ENCODE data around the gene CRYBB3. TPM values are rescaled to one million over a fixed set of nuclear protein-coding genes. Genes with fewer than 3 reads are reported as not detected.

CRYBB3 gene
- total RNA-seq, 1 experiment from 2014 or later: not detected

DNA sequence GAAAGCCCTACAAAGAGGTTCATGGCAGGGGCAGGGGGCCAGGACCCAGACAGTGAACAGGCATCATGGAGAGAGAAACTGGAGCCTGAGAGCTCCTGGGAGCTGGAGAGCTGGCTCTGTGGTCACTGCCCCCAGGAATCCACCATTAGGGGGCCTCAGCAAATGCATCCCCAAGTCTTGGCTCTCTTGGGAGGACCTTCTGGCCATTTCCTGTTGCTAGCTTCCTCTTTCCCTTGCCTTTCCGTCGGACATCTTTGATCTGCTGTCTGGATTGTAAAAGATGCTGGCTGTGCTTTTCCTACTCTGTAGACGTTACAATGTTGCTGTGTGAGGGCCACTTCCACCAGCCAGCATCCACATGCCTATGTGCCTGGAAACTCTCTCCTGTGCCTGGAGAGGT lies 12.7 kb downstream of the CRYBB3 start:
- no peak overlapping the region for H3K4me3 Mint-ChIP-seq (ENCODE audit: unreplicated experiment)
- no peaks in the 10 kb centered on the region for H3K36me3 Mint-ChIP-seq (ENCODE audit: insufficient read depth, unreplicated experiment)
- peaks cover 6% of the 10 kb centered on the region for H3K9me3 ChIP-seq
- no peaks in the 10 kb centered on the region for H3K36me3 ChIP-seq (ENCODE audit: control insufficient read depth, insufficient read depth, low read length)
- no TSS peak for BruUV-seq (replicated peaks)
- H3K4me1 Mint-ChIP-seq (ENCODE audit: low read depth, unreplicated experiment): no peaks in the 10 kb centered on the region
- ChIA-PET CTCF (interaction anchor here (0.9 kb wide), 1 partner anchor 20 kb away, joined by 3 read pairs; no protein-coding TSS in a partner anchor), POLR2A (no interaction called here)
- H3K9me3 Mint-ChIP-seq (ENCODE audit: unreplicated experiment): peaks cover 19% of the 10 kb centered on the region
- no peaks in the 10 kb centered on the region for H3K27me3 ChIP-seq (replicated peaks; ENCODE audit: control insufficient read depth, insufficient read depth, low read length)
- TF ChIP-seq, protein P1, sequence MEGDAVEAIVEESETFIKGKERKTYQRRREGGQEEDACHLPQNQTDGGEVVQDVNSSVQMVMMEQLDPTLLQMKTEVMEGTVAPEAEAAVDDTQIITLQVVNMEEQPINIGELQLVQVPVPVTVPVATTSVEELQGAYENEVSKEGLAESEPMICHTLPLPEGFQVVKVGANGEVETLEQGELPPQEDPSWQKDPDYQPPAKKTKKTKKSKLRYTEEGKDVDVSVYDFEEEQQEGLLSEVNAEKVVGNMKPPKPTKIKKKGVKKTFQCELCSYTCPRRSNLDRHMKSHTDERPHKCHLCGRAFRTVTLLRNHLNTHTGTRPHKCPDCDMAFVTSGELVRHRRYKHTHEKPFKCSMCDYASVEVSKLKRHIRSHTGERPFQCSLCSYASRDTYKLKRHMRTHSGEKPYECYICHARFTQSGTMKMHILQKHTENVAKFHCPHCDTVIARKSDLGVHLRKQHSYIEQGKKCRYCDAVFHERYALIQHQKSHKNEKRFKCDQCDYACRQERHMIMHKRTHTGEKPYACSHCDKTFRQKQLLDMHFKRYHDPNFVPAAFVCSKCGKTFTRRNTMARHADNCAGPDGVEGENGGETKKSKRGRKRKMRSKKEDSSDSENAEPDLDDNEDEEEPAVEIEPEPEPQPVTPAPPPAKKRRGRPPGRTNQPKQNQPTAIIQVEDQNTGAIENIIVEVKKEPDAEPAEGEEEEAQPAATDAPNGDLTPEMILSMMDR (IDR thresholded peaks at IDR 0.05; ENCODE audit: insufficient read depth in 1 of 2, low read depth in 1 of 2, low read length in 1 of 2, severe bottlenecking in 1 of 2, unreplicated experiment in 1 of 2): no peak
- H3K27ac Mint-ChIP-seq (ENCODE audit: unreplicated experiment): no peak overlapping the region
- no peaks in the 10 kb centered on the region for H3K4me1 ChIP-seq
- no peak for DNase-seq
- intact Hi-C loops (cut with micrococcal nuclease; ENCODE audit: unreplicated experiment): no loop called here
- no peak overlapping the region for H3K4me3 ChIP-seq (ENCODE audit: low read depth, low read length)
- H3K27me3 Mint-ChIP-seq (ENCODE audit: insufficient read depth, unreplicated experiment): no peaks in the 10 kb centered on the region

DNA sequence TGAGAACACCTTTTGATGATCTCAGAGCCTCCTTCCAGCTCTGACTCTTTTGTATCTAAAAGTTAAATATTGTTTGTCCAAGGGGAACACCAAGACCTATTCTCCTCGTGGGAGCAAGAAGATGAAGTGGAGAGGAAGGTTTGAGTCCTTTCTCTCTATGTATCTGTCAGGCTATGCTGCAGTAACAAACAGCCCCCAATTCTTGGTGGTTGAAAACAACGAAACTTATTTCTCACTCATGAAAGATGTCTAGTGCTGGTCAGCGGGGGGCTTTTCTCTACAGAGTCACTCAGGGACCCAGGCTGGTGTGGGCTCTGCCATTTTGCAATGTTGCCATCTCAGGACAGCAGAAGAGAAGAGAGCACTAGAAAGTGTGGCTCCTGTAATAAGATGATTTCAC lies 13.6 kb downstream of the CRYBB3 start:
- no TSS peak for BruUV-seq (replicated peaks)
- Histone ChIP-seq H3K4me1 (no peaks in the 10 kb centered on the region), H3K27me3 (replicated peaks; ENCODE audit: control insufficient read depth, insufficient read depth, low read length) (no peaks in the 10 kb centered on the region), H3K9me3 (peaks cover 6% of the 10 kb centered on the region), H3K36me3 (ENCODE audit: control insufficient read depth, insufficient read depth, low read length) (no peaks in the 10 kb centered on the region), H3K4me3 (ENCODE audit: low read depth, low read length) (no peak overlapping the region)
- H3K27ac Mint-ChIP-seq (ENCODE audit: unreplicated experiment): no peak overlapping the region
- peaks cover 19% of the 10 kb centered on the region for H3K9me3 Mint-ChIP-seq (ENCODE audit: unreplicated experiment)
- H3K4me1 Mint-ChIP-seq (ENCODE audit: low read depth, unreplicated experiment): no peaks in the 10 kb centered on the region
- no peak for DNase-seq
- H3K36me3 Mint-ChIP-seq (ENCODE audit: insufficient read depth, unreplicated experiment): no peaks in the 10 kb centered on the region
- ChIA-PET POLR2A (no interaction called here), CTCF (interaction anchor here (0.6 to 0.9 kb wide), 2 partner anchors 19 to 44 kb away, joined by 3 to 4 read pairs; no protein-coding TSS in a partner anchor)
- H3K27me3 Mint-ChIP-seq (ENCODE audit: insufficient read depth, unreplicated experiment): no peaks in the 10 kb centered on the region
- intact Hi-C loops (cut with micrococcal nuclease; ENCODE audit: unreplicated experiment): no loop called here
- TF ChIP-seq, protein P1 (IDR thresholded peaks at IDR 0.05; ENCODE audit: insufficient read depth in 1 of 2, low read depth in 1 of 2, low read length in 1 of 2, severe bottlenecking in 1 of 2, unreplicated experiment in 1 of 2): no peak
- H3K4me3 Mint-ChIP-seq (ENCODE audit: unreplicated experiment): no peak overlapping the region

DNA sequence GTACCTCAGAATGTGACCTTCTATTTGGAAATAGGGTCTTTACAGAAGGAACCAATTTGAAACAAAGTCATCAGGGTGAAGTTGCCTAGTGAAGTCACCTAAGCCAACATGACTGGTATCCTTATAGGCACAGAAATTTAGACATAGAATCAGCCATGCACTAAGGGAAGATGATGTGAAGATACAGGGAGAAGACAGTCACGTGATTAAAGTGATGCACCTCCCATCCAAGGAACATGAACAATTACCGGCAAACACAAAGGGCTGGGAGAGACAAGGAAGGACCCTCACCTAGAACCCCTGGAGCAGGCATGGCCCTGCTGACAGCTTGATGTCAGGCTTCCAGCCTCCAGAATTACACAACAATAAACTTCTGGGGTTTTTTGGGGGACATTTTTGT lies 16.6 kb downstream of the CRYBB3 start:
- ChIA-PET CTCF (no interaction called here), POLR2A (no interaction called here)
- Mint-ChIP-seq H3K4me3 (ENCODE audit: unreplicated experiment) (no peak overlapping the region), H3K27me3 (ENCODE audit: insufficient read depth, unreplicated experiment) (no peaks in the 10 kb centered on the region), H3K36me3 (ENCODE audit: insufficient read depth, unreplicated experiment) (no peaks in the 10 kb centered on the region), H3K27ac (ENCODE audit: unreplicated experiment) (no peak overlapping the region), H3K4me1 (ENCODE audit: low read depth, unreplicated experiment) (no peaks in the 10 kb centered on the region), H3K9me3 (ENCODE audit: unreplicated experiment) (peaks cover 19% of the 10 kb centered on the region)
- no peak for DNase-seq
- Histone ChIP-seq H3K4me3 (ENCODE audit: low read depth, low read length) (no peak overlapping the region), H3K36me3 (ENCODE audit: control insufficient read depth, insufficient read depth, low read length) (no peaks in the 10 kb centered on the region), H3K4me1 (no peaks in the 10 kb centered on the region), H3K9me3 (peaks cover 6% of the 10 kb centered on the region), H3K27me3 (replicated peaks; ENCODE audit: control insufficient read depth, insufficient read depth, low read length) (no peaks in the 10 kb centered on the region; the same call in 1 of the 2 replicates)
- intact Hi-C loops (cut with micrococcal nuclease; ENCODE audit: unreplicated experiment): no loop called here
- TF ChIP-seq, protein P1 (IDR thresholded peaks at IDR 0.05; ENCODE audit: insufficient read depth in 1 of 2, low read depth in 1 of 2, low read length in 1 of 2, severe bottlenecking in 1 of 2, unreplicated experiment in 1 of 2): no peak
- no TSS peak for BruUV-seq (replicated peaks)
